Measurements from ENCODE around the gene THOC6. TPM values are rescaled to one million over a fixed set of nuclear protein-coding genes. Genes with fewer than 3 reads are reported as not detected.

THOC6 gene
- polyA plus RNA-seq, 2 of the 4 experiments (the other 2 are of a cell fraction): 32.5 to 53.2 TPM

DNA sequence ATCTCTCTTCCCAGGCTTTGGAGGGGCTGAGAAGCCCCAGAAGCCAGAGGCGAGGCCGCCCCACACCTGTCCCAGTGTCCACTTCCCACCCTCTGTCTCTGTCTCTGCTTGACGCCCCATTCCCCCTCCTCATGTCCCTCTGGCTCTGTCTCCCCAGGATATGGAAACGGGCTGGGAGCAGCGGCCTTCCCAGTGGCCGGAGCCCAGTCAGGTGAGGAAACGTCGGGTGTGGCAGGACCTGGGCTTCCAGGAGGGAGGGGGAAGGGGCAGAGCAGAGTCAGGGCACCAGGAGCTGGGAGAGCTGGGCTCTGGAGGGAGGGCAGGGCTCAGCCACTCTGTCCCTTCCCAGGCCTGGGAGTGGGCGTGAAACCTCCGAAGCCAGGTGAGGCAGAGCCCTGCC, 32.9 kb upstream of the THOC6 start:
- Histone ChIP-seq H3K4me3 (no peak overlapping the region), H3K4me1 (peaks cover 3% of the 10 kb centered on the region; the same call in 1 of the 3 replicates), H3K4me2 (no peak overlapping the region), H3K9me3 (no peaks in the 10 kb centered on the region), H3K27ac (no peak overlapping the region)
- FAIRE-seq (no peak), ATAC-seq (no peak), DNase-seq (ENCODE audit: low read depth in 1 of 2, low spot score in 1 of 2) (no peak)
- WGBS (ENCODE audit: missing lambda C conversion rate): 81% methylated on average over 10 of the region's 10 CpGs
- ChIA-PET CTCF (interaction anchor here (0.6 to 1.2 kb wide), 4 partner anchors 8 to 67 kb away, joined by 3 read pairs; no protein-coding TSS in a partner anchor), POLR2A (no interaction called here)
- TF ChIP-seq SREBF2 (IDR thresholded peaks at IDR 0.05) (no peak), FOSB (CRISPR knock-in tag; IDR thresholded peaks at IDR 0.05) (no peak), HDAC2 (IDR thresholded peaks at IDR 0.05) (no peak)

DNA sequence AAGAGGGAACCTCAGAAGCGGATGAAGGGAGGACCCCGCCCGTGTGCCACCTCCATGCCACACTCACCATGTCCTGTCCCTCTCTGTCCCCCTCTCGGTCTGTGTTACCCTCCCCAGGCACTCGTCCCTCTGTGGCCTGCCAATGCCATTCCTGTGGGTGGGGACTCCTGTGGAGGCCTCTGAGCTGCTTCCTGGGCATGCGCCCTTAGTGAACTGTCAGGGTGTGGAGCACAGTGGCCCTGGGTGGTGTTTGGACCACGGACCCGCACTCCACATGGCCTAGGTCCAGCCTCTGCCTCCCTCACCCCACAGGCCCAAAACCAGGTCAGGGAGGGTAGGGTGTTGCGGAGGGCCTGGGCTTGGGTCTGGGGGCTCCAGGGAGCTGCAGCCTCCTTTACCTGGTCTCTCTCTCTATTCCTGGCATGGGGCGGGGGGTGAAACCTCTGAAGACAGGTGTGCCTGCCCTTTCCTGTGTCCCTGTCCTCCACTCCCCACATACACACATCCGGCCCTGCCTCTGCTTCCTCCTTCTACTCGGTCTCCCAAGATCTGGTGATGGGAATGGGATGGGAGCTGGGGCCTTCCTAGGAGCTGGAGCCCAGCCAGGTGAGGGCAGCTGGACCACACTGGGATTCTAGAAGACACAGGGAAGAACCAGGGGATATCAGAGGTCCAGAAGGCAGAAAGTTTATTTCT, 32.1 kb upstream of the THOC6 start:
- FAIRE-seq (no peak), DNase-seq (ENCODE audit: low read depth in 1 of 2, low spot score in 1 of 2) (no peak), ATAC-seq (no peak)
- CTCF ChIA-PET: interaction anchor here (0.6 to 1.2 kb wide), 7 partner anchors 9 to 67 kb away, joined by 3 to 4 read pairs (median 3); partner anchors contain the start of gene PAQR4
- TF ChIP-seq, protein P1, sequence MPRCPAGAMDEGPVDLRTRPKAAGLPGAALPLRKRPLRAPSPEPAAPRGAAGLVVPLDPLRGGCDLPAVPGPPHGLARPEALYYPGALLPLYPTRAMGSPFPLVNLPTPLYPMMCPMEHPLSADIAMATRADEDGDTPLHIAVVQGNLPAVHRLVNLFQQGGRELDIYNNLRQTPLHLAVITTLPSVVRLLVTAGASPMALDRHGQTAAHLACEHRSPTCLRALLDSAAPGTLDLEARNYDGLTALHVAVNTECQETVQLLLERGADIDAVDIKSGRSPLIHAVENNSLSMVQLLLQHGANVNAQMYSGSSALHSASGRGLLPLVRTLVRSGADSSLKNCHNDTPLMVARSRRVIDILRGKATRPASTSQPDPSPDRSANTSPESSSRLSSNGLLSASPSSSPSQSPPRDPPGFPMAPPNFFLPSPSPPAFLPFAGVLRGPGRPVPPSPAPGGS (IDR thresholded peaks at IDR 0.05): no peak
- TF ChIP-seq SMC3 (IDR thresholded peaks at IDR 0.05) (no peak), POLR2A (IDR thresholded peaks at IDR 0.05; ENCODE audit: low read length) (no peak), EHMT2 (IDR thresholded peaks at IDR 0.05; ENCODE audit: low read depth) (no peak), SREBF2 (IDR thresholded peaks at IDR 0.05) (no peak), MAFK (IDR thresholded peaks at IDR 0.05; ENCODE audit: partially characterized antibody) (no peak), CHD4 (IDR thresholded peaks at IDR 0.05; ENCODE audit: borderline replicate concordance) (no peak), NPAS2 (CRISPR knock-in tag; IDR thresholded peaks at IDR 0.05; ENCODE audit: borderline replicate concordance) (no peak), KDM1A (IDR thresholded peaks at IDR 0.05; ENCODE audit: low read depth) (no peak), ZNF302 (CRISPR knock-in tag; IDR thresholded peaks at IDR 0.05) (no peak)
- TF ChIP-seq, protein P2, sequence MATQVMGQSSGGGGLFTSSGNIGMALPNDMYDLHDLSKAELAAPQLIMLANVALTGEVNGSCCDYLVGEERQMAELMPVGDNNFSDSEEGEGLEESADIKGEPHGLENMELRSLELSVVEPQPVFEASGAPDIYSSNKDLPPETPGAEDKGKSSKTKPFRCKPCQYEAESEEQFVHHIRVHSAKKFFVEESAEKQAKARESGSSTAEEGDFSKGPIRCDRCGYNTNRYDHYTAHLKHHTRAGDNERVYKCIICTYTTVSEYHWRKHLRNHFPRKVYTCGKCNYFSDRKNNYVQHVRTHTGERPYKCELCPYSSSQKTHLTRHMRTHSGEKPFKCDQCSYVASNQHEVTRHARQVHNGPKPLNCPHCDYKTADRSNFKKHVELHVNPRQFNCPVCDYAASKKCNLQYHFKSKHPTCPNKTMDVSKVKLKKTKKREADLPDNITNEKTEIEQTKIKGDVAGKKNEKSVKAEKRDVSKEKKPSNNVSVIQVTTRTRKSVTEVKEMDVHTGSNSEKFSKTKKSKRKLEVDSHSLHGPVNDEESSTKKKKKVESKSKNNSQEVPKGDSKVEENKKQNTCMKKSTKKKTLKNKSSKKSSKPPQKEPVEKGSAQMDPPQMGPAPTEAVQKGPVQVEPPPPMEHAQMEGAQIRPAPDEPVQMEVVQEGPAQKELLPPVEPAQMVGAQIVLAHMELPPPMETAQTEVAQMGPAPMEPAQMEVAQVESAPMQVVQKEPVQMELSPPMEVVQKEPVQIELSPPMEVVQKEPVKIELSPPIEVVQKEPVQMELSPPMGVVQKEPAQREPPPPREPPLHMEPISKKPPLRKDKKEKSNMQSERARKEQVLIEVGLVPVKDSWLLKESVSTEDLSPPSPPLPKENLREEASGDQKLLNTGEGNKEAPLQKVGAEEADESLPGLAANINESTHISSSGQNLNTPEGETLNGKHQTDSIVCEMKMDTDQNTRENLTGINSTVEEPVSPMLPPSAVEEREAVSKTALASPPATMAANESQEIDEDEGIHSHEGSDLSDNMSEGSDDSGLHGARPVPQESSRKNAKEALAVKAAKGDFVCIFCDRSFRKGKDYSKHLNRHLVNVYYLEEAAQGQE (IDR thresholded peaks at IDR 0.05): no peak
- TF ChIP-seq, protein P3, sequence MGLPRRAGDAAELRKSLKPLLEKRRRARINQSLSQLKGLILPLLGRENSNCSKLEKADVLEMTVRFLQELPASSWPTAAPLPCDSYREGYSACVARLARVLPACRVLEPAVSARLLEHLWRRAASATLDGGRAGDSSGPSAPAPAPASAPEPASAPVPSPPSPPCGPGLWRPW (IDR thresholded peaks at IDR 0.05): no peak
- Histone ChIP-seq H3K9me3 (no peaks in the 10 kb centered on the region), H3K4me1 (peaks cover 3% of the 10 kb centered on the region; the same call in 1 of the 3 replicates), H3K4me3 (no peak overlapping the region), H3K27ac (no peak overlapping the region), H3K4me2 (no peak overlapping the region)
- WGBS (ENCODE audit: missing lambda C conversion rate): 85% methylated on average over 12 of the region's 12 CpGs
- POLR2A ChIA-PET: no interaction called here

DNA sequence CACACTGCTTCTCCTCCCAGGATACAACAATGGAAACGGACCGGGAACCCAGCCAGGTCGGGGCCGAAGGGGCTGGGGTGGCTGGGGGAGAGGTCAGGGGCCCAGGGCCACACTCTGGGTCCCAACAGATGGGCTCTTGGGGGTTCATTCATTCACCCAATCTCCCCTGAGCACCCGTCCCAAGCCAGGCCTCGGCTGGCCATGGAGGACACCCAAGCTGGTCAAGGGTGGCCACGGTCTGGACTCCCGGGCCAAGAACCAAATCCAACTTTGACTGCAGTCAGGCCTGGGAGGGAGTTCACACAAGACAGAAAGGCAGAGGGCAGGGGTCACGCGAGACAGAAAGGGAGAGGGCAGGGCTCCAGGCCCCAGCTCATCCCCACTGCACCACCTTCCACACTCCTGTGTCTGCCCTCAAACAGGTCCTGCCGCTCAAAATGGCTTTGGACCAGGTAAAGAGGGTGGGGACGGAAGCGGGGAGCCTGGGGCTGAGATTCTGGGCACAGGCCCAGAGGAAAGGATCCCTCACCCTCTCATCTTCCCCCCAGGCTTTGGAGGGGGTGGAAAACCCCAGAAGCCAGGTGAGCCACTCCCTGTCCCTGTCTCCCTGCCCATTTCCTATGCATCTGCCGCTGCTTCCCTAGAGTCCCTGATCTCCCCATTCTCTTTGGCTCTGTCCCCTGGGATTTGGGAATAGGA, 31.3 kb upstream of the THOC6 start:
- H3K27ac ChIP-seq: no peak overlapping the region

More for the DNA sequence above, 31.3 kb upstream of the THOC6 start:
- WGBS (ENCODE audit: missing lambda C conversion rate): 93% methylated on average over 14 of the region's 14 CpGs
- H3K4me2 ChIP-seq: no peak overlapping the region
- DNase-seq (ENCODE audit: low read depth in 1 of 2, low spot score in 1 of 2) (no peak), ATAC-seq (no peak), FAIRE-seq (no peak)
- ChIA-PET CTCF (interaction anchor here (0.8 to 1.3 kb wide), 5 partner anchors 8 to 55 kb away, joined by 3 to 4 read pairs (median 3); partner anchors contain the start of gene PAQR4), POLR2A (no interaction called here)
- H3K4me3 ChIP-seq: no peak overlapping the region
- no peaks in the 10 kb centered on the region for H3K9me3 ChIP-seq
- TF ChIP-seq HOXA7 (CRISPR knock-in tag; IDR thresholded peaks at IDR 0.05): no peak
- TF ChIP-seq RFX5 (IDR thresholded peaks at IDR 0.05): no peak
- peaks cover 3% of the 10 kb centered on the region; the same call in 1 of the 3 replicates for H3K4me1 ChIP-seq
